GM12865 (cell line): Measurements from ENCODE around the gene PGAM1.
A peak's percentile ranks its signal among the peaks of the same experiment; 100 is the strongest.

Experiments used
- DNase-seq: peaks from one replicate; pipeline ENCODE4 v3.0.0; 2010; ENCODE audit warnings: low read depth
- H3K4me3 ChIP-seq: 2 replicates; pipeline ENCODE4 v1.5.1; 2011; ENCODE audit warnings: mild to moderate bottlenecking, low read depth, low read length, control low read depth
- TF ChIP-seq, protein P1 (sequence below): IDR thresholded peaks from 2 replicates; pipeline ENCODE4 v1.5.1; 2011; ENCODE audit warnings: low read length, control low read depth, low read depth, inconsistent platforms; ENCODE audit not compliant: insufficient read depth; ENCODE audit errors: missing control alignments

The PGAM1 gene

DNA sequence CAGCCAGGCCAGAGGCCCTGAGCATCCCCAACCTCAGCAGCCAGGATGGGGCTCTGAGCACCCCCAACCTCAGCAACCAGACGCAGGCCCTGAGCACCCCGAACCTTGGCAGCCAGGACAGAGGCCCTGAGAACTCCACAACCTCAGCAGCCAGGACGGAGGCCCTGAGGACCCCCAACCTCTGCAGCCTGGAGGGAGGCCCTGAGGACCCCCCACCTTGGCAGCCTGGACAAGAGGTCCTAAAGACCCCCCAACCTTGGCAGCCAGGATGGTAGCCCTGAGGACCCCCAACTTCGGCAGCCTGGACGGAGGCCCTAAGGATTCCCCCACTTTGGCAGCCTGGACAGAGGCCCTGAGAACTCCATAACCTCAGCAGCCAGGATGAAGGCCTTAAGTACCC lies 41.8 kb upstream of the PGAM1 start:
- no peak for DNase-seq
- H3K4me3 ChIP-seq: no peak overlapping the region
- TF ChIP-seq, protein P1, sequence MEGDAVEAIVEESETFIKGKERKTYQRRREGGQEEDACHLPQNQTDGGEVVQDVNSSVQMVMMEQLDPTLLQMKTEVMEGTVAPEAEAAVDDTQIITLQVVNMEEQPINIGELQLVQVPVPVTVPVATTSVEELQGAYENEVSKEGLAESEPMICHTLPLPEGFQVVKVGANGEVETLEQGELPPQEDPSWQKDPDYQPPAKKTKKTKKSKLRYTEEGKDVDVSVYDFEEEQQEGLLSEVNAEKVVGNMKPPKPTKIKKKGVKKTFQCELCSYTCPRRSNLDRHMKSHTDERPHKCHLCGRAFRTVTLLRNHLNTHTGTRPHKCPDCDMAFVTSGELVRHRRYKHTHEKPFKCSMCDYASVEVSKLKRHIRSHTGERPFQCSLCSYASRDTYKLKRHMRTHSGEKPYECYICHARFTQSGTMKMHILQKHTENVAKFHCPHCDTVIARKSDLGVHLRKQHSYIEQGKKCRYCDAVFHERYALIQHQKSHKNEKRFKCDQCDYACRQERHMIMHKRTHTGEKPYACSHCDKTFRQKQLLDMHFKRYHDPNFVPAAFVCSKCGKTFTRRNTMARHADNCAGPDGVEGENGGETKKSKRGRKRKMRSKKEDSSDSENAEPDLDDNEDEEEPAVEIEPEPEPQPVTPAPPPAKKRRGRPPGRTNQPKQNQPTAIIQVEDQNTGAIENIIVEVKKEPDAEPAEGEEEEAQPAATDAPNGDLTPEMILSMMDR: no peak

- TF ChIP-seq, protein P1: no peak
- no peak overlapping the region for H3K4me3 ChIP-seq
- DNase-seq: no peak
Measured at GRCh38 chr10:97384641-97385040, 41.4 kb upstream of the PGAM1 start.

DNA sequence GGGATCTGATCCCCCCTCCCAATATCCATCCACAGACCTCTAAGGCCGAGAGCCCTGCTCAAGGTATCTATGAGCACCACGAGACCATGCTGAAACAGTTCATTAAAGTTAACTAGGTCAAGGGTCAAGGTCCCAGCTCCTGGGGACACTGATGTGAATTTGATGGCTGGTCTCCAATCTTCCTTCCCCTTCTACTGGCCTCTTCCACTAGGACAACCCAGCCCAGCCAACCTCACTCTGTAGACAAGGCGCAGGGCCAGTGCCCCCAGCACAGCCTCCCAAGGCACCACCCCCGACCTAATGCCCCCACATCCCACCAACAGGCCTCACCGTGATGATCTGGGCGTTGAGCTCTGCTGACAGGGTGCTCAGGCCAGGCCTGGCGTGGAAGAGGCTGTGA lies 40.4 kb upstream of the PGAM1 start:
- no peak overlapping the region for H3K4me3 ChIP-seq
- no peak for DNase-seq
- TF ChIP-seq, protein P1: no peak

DNA sequence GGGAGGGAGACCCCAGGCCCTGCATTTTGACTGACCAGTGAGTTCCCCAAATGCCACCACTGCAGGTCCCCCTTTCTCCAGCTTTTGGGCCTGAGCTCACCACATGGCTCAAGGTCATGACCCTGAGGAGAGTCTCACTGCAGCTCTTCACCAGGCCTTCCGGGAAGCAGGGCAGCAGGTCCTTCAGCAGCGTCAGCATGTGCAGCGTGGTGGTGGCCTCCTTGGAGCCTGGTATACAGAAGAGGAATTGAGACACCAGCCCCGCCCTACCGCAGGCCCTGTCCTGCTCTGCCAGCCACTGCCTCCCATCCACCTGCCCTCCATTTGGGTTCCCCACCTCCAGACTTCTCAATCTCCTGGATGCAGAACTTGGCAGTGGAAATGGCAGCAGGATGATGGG lies 37.8 kb upstream of the PGAM1 start:
- H3K4me3 ChIP-seq: no peak overlapping the region
- TF ChIP-seq, protein P1: no peak
- no peak for DNase-seq

DNA sequence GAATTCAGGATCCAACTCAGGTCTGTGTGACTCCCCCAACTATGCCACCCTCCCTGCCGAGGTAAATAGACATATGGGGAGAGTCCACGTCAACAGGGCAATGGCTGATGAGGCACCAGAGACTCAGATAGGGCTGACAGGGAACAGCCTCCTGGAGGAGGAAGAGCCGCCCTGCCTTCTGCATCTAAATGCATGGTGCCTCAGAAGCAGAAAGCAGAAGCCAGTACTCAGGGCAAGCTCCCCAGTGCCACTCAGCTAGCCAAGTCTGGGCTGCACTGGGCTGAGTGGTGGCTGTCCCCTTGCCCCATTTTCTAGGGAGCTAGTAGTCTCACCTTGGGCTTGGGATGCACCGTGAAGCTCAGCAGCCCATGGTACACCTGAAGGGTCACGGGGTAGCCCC lies 35.9 kb upstream of the PGAM1 start:
- no peak overlapping the region for H3K4me3 ChIP-seq
- TF ChIP-seq, protein P1: no peak
- DNase-seq: no peak

- TF ChIP-seq, protein P1: no peak
- H3K4me3 ChIP-seq: no peak overlapping the region
- DNase-seq: peak; percentile 34
Measured at GRCh38 chr10:97393034-97393573, 32.9 kb upstream of the PGAM1 start.

GRCh38 chr10:97396056-97396455 lies 29.9 kb upstream of the PGAM1 start:
- H3K4me3 ChIP-seq: no peak overlapping the region
- no peak for DNase-seq
- TF ChIP-seq, protein P1: no peak
